AG20443 (cell line): ENCODE data around the gene TMEM164.

Source experiments
- DNase-seq: peaks from one replicate; pipeline ENCODE4 v3.0.0; 2012; ENCODE audit warnings: low spot score, mixed read lengths

TMEM164 gene

DNA sequence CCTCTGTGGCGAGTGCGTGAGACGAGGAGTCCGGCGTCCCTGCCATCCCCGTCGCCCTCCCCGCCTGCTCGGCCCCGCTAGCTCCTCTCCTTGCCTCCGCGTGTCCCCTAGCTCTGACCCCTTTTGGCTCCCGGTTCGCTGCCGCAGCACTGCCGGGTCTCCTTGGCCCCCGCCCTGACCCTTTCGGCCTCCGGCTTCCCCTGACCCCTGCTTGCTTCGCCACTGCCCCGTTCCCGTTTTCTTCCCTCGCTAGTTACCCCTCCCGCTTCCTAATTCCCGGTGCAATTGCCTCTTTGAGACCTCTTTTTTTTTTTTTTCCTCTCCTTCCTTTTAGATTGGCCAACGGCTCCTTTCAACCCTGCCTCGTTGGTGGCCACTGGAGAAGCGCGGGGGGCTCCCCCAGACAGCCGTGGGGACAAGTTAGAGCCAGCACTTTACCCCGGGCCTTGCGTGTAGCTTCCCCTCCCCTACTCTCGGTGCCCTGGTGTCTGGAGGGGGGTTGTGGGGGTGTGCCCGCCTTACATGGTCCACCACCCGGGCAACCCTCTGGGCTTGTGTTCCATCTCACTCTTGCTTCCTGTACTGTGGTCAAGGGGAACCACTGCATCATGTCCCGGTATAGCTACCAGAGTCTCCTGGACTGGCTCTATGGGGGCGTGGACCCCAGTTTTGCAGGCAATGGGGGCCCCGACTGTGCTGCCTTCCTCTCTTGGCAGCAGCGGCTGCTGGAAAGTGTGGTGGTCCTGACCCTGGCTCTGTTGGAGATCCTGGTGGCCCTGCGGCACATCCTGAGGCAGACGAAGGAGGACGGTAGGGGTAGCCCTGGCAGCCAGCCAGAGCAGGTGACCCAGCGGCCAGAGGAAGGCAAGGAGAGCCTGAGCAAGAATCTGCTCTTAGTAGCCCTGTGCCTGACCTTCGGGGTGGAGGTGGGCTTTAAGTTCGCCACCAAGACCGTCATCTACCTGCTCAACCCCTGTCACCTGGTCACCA is 548 bp downstream of the TMEM164 start:
- DNase-seq: peak; percentile 9

DNA sequence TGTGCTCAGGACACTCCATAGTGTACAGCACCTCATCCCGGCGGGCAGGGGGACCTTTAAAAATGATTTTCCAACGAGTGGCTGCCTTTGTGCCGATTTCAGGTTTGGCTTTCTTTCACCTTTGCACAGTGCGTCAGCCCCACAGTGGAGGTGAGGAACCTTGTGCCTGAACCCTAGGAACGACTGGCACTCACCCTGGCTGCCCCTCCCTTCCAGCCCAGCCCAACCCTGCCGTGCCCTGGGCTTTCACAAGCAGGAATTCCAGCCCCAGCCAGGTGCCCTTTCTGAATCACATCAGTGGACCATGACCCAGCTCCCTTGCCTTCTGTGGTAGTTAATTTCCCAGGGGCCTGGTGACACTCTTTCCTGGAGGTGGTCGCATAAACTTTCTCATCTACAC is 1.3 kb downstream of the TMEM164 start:
- DNase-seq: no peak

DNA sequence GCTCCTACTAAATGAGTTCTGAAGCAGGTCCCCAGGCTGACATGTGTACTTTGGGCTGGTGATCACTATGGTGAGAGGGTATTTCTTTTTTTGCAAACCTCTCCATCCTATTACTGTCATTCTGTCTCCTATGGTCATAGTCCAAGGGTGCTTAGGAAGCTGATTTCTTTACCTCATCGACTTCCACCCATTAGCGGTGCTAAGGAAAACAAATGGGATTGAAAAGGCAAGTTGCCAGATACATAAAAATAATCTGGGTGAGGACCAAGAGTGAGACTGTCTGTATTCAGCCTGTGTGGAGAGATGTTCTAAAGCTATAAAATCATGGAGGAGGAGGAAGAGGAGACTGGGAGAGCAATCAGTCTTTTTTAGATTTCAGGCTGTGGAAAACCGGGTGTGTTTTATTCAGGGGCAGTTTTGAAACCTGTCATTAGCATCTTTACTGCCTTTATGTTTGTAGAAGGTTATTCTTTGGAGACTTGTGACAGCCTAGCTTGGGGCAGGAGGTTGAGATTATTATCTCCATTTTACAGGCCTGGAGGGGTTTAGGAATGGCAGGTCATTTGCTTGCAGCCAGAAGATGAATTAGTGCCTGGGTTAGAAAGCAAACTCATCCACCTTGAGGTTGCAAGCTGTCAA is 1.9 kb downstream of the TMEM164 start:
- DNase-seq: no peak

DNA sequence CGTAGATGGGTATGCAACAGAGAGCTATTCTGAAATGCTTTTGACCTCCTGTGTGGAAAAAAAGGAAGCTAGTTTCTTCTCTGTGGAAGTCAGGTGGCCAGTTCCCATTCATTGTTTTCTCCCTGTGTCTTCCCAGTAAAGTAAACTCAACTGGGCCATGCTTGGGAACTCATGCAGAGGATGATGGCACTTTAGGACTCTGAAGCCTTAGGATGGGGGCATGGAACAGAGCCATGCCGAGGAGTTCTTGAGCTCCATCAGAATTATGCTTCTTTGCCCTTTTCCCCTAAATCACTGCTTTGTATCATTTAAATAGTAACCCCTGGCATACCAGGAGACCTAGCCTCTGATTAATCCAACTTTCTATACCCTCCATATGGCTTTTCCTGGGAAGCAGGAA is 3.2 kb downstream of the TMEM164 start:
- DNase-seq: no peak

DNA sequence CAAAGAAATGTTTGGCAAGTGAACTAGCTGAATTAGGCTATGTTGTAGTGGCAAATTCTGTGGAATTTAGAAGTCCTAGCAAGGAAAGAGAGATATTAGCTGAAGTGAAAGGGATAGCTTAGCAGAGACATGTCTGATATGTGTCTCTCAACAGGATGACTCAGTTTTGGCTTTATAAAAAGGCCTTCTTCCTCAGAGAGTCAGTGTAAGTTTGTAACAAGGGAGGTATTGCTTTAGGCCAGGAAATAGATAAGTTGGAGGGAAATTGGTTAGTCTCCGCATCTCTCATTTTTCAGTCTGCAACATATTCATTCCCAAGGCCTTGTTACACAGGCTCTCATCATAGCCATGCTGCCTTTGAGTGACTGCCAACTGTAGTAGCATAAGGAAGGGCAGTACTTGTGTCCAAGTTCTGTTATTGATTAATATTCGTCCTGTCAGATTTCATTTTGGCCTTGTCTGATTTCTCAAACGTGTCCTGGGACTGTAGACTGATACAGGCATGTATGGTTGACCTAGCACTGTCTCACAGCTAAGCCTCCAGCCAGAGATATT is 4.0 kb downstream of the TMEM164 start:
- DNase-seq: no peak

DNA sequence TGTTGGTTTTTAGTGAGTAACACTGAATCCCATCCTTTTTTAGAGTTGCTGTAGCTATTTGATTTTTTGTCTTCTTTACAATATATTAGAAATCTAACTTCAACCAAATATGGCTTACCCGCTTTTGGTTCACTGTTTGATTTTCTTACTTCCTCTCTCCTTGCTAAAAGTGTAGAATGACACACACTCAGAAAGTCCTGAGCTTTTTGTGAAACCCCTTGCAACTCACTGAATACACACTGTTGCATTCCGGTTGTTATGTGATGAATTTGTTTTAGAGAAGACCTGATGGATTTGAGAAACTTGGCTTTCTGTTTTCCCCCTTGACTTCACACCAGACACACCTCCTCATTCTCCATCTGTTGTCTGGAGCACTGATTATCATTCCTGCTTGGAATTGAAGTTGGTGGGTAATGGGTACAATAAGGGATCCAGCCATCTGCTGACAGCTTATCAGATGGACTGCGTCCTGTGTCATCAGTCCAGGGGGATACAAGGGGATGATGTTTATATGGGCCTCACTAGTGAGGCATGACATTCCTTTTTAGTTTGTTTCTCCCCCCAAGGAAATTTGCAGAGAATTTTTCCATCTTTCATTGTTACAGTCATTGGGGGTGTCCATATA is 5.2 kb downstream of the TMEM164 start:
- no peak for DNase-seq

DNA sequence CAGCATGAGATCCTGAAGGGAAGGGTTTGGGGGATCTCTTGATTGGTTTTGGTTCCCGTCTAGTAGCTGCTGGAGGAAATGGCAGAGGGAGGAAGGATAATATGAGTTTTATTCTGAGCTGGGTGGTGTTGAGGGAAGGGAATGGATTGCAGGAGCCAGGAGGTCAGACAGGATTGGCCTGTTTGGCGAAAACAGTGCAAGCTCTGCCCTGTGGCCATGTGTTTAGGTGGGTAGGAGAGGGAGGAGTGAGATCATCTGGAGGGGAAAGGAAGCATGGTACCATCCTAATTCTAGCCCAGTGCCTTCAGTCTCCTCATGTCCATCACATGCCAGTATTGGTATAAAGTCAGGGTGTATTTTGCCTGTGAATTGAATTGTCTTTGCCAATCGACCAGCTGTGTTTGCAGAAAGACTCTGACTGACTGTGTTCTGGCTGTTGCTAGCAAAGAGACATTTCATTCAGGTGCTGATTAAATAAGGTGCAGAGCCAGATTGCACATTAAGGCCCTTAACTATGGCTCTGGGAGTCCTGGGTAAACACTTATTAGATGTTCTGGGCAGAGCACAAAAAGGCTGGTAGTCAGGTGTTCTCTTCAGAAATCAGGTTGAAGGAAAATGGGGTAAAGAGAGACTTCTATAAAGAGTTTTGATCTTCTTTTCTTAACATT is 10.0 kb downstream of the TMEM164 start:
- no peak for DNase-seq

DNA sequence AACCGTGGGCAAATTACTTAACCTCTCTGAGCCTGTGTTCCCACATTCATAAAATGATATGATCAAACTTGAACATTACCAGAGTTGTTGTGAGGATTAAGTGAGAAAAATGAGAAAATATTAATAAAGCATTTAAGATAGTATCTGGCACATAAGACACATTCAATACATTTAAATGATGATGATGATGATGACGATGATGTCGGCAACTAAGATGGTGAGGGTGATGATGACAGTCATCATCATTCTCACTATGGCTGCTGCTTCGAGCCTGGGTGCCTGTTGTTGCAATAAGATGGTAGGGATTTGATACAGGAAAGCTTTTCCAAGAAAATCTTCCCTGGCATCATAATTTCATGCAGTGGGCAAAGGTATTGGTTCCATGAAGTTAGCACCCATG is 11.1 kb downstream of the TMEM164 start:
- DNase-seq: no peak

DNA sequence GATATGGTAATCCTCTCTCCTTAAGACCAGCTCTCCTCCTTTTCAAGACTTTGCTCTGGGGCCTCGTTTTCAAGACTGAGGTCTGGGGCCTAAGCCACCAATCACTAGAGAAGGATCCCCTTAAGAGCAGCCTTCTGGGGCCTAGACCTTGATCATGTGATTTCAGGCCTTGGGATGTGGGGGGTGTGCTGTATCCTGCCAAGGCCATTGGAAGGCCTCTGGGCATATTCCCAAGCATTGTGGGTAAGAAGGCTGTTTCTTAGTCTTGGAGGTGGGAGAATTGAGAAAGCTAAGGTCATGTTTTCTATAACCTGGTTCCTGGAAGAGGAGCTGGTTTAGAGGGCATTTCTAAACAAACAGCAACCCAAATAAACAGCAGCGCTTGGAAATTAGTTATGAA is 12.1 kb downstream of the TMEM164 start:
- DNase-seq: no peak

DNA sequence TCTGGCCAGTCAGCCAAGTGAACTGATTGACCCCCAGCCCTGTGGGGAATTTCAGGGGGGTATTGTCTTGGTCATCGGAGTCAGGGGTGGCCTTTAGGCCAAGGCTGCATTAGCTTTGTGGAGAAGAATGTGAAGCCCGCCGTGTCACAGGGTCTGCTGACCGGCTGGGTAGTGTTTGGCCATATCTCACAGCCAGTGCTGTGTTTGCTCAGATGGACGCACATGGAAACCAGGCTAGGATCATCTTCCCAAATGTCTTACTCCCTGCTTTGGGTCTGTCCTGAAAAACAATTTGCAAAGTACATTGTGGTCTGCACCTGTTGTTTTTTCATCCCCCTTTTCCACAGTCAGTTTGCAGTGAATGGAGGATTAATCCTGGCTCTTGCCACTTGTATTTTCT is 13.0 kb downstream of the TMEM164 start:
- DNase-seq: no peak

DNA sequence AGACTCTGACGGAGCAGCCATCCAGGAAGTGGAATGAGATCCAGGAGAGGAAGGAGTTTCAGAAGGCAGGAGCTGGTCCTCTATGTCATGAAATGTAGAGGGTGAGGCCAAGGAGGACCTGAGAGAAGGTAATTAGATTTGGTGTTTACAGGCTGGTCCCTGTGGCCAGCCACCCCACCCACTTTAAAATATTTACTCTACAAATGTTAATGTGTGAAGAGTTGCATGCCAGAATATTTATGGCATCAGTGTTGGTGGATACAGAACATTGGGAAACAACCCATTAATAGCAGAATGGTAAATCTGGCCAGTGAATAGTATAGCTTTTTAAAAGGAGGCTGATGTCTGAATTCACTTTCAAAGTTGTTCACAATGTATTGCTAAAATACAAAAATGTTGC is 17.6 kb downstream of the TMEM164 start:
- DNase-seq: no peak

DNA sequence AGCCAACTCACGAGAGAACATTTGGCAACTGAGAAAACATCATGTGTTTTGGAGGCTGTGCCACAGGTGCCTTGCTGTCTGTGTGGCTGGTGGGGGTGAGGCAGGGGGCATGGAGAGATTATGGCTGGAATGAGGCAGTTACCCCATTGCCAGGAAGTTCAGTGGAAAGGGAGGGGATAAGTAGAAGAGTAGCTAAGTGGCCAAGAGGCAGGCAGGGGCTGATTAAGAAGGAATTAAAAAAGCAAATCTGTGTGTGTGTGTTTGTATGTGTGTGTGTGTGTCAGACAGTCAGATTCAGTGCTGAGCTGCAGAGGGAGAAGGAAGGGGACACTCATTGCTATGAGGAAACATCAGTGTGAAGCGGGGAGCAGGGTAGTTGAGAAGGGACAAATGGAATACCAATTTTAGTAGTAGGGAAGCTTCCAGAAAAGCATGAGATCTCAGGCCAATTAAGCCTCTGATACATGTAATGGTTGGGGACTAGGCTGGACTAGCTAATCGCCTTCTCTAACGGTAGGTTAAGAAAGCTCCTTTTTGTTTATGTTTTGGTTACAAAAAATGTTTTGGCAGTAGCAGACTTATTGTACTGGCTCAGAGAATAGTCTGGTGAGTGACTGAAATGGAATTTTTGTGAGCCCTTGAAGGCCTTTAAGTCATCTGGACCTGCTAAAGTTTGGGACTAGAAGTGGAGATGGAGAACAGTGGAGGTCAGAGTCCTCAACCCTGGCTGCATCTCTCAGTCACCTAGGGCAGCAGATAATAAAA is 18.5 kb downstream of the TMEM164 start:
- DNase-seq: peak; percentile 52

DNA sequence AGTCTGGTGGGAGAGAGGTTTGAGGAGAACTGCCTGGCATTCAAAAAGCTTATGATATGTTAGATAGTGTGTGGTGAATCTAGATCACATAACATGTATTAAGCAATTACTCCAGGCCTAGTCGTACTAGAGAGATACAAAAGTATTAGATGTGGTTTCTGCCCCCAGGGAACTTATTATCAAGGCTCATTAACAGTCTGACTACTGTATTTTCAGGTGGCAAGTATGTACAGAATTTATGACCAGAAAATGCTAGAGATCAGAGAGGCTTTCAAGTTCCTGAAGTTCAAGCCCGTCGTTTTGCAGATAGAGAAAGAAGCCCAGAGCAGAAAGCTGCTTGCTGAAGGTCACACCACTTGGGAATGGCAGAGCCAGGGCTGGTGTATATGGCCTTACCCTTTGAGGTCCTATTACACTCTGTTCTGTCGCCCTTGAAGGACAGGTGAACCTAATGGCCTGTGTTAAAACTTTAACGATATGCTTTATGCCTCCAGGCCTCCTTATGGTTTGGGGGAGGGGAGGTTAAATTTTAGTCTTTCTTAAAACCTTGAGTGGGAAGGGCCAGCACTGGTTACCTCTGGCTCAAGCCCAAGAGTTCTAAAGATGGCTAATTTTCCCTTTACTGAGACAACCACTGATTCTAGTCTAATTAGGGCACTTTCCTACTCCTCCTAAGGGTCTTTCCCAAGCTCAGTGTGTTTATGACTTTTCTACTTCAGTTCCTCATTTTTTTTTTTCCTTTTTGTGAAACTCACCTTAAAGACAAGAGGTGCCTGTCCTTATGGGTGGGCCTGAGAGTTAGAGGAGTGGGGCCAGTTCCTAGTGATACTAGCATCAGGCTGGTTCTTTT is 19.9 kb downstream of the TMEM164 start:
- DNase-seq: no peak

DNA sequence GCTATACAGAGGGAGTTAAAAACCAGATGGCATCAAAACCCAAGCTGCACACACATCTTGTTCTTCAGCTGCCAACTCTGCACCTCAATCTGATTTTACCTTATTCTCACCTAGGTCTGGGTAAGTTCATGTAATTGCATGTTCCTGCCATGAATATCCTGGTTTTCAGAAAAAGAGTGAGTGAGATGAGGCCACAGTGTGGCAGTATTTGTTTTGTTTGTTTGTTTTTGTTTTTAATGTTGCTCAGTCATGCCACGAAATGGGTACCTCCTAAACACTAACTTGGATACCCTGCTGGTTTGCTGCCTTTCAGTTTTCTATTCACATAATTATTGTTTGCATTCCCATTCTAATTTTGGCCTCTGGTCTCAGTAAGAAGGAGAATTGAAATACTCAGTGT is 22.5 kb downstream of the TMEM164 start:
- no peak for DNase-seq

DNA sequence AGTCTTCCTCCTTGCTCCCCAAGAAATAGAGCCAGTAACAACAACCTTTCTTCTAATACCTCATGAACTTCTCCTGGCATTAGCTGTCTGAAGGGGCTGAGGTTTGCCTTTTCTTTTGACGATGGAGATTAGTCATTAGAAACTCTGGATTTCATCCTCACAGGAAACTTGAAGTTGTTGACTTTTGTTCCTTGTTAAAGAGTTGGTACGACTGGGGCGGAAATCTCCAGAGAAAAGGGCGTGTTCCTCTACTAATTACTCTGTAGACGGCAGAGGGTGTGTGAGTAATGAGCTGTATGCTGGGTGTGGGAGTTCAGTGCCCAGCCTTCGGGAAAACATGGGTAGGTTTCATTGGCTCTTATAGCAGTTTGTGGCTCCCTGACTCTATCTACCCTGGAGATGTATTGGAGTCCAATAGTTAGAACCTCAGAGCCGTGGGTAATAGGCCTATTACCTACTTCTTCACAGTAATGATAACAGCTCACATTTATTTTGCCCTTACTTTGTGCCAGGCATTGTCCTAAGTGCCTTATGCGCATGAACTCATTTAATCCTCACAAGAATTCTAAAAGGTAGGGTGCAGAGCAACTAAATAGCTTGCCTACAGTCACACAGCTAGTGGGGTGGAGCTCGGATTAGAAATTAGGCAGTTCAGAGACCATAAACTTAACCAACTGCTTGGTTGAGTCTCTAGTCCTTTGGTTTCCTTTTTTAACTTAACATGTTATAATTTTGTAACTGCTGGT is 23.4 kb downstream of the TMEM164 start:
- peak; percentile 8 for DNase-seq

DNA sequence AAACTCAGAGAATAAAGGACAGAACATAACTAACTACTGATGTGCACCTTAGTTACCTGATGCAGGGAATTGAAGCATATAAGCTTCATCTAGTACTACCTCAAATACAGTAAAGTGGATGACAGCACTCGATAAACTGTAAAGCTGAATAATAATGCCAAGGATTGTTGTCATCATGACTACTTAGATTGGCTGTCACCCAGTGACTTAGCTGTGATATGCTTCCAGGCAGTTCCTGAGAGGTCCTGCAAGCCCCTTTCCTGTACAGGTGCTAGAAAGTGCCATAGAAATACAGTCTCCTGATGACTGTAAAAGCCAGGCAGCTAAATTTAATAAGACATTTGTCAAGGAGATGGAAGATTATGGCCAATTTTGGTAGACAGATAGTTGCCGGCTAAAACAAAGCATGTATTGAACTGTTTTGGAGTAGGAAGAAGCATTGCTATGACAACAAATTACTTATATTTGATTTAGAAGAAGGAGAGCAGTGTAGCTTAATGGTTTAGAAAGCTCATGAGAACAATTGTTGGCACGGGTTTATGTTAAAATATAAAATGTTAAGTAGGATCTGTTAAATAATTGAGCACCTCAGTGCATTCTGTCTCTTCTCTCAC is 29.7 kb downstream of the TMEM164 start:
- DNase-seq: no peak

DNA sequence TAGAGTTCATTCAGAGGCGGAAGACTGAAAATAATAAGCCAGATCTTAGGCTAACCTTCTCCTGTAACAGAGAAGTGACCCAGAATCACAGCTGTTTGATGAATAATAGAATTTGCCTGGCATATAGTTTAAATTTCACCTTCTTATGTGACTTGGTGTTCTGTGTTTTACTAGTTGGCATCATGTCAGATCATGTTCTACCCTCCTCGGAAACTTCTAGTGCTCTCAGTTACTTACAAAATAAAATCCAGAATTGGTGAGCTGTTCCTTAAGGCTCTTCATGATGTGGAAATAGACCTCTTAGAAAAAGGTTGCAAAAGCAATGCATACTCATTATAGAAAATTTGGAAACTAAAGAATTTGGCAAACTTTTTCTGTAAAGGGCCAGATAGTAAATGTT is 31.1 kb downstream of the TMEM164 start:
- DNase-seq: no peak

DNA sequence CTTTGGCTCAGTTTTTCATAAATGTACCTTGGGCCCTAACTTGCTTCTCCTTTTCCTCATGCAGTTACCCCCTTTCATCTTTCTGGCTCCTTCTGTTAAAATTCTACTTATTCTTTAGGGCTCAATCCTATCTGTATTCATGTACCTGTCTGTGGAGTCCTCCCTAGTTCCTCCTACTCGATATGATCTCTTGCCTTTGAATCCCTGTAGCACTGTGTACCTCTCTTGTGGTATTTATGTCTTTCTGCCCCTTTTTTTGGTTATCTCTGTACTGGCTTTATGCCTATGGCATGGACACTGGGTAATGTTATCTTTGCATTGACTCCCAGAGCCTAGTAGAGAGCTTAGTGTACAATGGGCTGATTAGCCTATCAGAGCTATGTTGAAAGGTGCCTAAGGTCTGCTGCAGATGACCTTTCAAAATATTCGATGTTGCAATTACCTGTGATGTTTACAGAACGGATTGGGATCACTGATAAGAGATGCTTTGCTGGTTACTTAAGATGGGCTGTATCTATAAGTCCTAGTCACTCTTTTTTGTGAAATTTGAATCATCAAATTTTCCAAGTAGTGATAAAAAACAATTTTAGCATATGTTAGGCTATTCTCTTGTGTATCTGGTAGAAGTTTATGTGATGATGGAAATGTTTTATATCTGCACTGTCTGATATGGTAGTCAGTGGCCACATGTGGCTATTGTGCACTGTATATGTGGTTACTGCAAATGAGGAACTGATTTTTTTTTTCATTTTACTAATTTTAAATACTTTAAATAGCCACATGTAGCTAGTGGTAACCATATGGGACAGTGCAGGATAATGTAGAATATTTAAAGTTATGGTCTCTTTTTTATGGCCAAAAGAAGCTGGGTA is 33.5 kb downstream of the TMEM164 start:
- no peak for DNase-seq
